NCI-H187 (cell line): ENCODE results near the gene GAB2.

Experiments
- DNase-seq, 2 experiments: peaks; one replicate each; lab custom pipeline; 2025; lab: John Stamatoyannopoulos, UW

The GAB2 gene

GRCh38 chr11:78203184-78203583 lies 214.4 kb downstream of the GAB2 start:
- no peak for DNase-seq

- DNase-seq, result no peak
These were observed 214.9 kb downstream of the GAB2 start for GRCh38 chr11:78202733-78203167.

- no peak for DNase-seq
These were observed 216.4 kb downstream of the GAB2 start for GRCh38 chr11:78201096-78201818.

- no peak for DNase-seq
These were observed 217.1 kb downstream of the GAB2 start for GRCh38 chr11:78200553-78200952.

GRCh38 chr11:78200061-78200460 lies 217.6 kb downstream of the GAB2 start:
- DNase-seq, result no peak

GRCh38 chr11:78199653-78200015 lies 218.0 kb downstream of the GAB2 start:
- no peak for DNase-seq

- DNase-seq, result no peak
These were observed 218.5 kb downstream of the GAB2 start for GRCh38 chr11:78199015-78199652.

- no peak for DNase-seq
These were observed 219.8 kb downstream of the GAB2 start for GRCh38 chr11:78197816-78198215.

GRCh38 chr11:78196661-78197091 lies 220.9 kb downstream of the GAB2 start:
- DNase-seq, result no peak

GRCh38 chr11:78195917-78196560 lies 221.6 kb downstream of the GAB2 start:
- no peak for DNase-seq

- no peak for DNase-seq
These were observed 223.1 kb downstream of the GAB2 start for GRCh38 chr11:78194490-78194889.

- no peak for DNase-seq
These were observed 223.8 kb downstream of the GAB2 start for GRCh38 chr11:78193806-78194205.

GRCh38 chr11:78192911-78193351 lies 224.7 kb downstream of the GAB2 start:
- no peak for DNase-seq

GRCh38 chr11:78192223-78192719 lies 225.3 kb downstream of the GAB2 start:
- no peak for DNase-seq

GRCh38 chr11:78190871-78191538 lies 226.6 kb downstream of the GAB2 start:
- no peak for DNase-seq

- DNase-seq, result no peak
These were observed 227.2 kb downstream of the GAB2 start for GRCh38 chr11:78190374-78190773.

- no peak for DNase-seq
These were observed 227.8 kb downstream of the GAB2 start for GRCh38 chr11:78189851-78190250.

- no peak for DNase-seq
These were observed 228.4 kb downstream of the GAB2 start for GRCh38 chr11:78189174-78189724.

GRCh38 chr11:78188286-78189173 lies 229.1 kb downstream of the GAB2 start, which contains the start of the genes KCTD21 and USP35:
Gene KCTD21, minus strand, starts transcription at chr11:78188626. Its CDS starts 14,072 bp downstream, at chr11:78174554.
Gene USP35, plus strand, starts transcription at chr11:78188919. Its CDS starts 7,327 bp downstream, at chr11:78196246.
- DNase-seq, result peak; percentile 79 to 93

- no peak for DNase-seq
These were observed 230.0 kb downstream of the GAB2 start for GRCh38 chr11:78187366-78188285.
